Activated CD4-positive, alpha-beta T cell treated with anti-CD3 and anti-CD28 coated beads for 1 hour (primary cell): Measurements from ENCODE around the gene SPEN.
"Not testable (repeated sequence)": the region's sequence is repeated elsewhere in the genome, so short reads cannot be mapped to it uniquely, and the experiment has no call there.

Experiments
- DNase-seq: peaks from one replicate; pipeline ENCODE4 v3.0.0-alpha.2; 2020

The SPEN gene

GRCh38 chr1:15963968-15964648 lies 116.6 kb downstream of the SPEN start:
- no peak for DNase-seq

DNA sequence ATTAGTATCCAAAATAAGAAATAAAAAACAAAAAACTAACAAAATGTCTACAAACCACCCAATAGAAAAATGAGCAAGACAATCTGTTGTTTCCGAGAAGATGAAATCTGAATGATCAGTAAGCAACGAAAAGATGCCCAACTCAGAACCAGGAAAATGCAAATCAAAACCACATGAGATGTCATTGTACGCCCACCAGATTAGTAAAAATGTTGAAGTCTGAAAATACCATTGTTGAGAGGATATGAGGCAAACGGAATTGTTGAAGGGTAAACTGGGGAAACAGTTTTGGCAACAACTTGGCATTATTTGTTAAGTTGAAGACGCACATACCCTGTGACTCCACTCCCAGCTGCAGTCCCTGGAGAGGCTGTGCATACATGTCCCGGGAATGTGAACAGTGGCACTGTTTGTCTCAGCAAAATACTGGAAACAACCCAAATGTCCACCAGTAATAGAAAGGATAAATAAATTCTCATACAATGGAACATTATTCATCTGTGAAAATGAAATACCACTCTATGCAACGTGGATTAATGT lies 117.8 kb downstream of the SPEN start:
- no peak for DNase-seq

DNA sequence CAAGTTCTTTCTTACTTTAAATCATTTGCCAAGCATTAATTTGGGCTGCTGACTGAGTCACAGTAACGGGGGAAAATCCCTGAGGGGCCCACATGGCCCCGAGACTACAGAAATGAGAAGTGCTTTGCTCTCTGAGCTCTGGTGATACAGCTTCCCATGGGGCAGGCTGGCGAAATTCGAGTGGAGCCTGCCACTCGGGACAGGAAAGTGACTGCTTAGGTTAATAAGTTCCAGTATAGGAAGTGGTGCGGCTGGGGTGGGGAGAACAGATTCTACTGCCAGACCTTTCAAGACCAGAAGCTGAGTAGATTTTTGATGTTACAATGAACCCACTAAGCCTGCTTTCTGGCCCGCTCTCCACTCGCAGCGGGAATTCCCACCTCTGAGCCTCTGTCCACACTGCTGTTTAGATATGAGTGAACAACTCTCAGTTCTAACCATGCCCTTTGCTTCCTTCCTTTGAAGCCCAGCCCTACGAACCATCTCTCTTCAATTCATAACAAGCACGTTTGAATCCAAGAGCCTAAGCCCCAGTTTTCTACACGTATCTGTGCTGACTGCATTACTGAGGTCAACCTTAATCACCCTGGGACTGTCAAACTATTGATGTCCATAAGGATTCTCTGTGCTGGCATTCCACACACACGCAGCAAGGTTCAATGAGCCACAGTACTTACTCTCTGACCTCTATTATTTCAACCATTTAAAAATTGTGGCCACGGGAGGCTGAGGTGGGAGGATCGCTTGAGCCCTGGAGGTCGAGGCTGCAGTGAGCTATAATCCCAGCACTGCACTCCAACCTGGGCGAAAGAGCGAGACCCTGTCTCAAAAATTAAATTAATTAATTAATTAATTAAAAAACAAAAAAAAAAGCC lies 118.8 kb downstream of the SPEN start:
- peak; percentile 35 for DNase-seq

GRCh38 chr1:15966956-15967344 lies 119.4 kb downstream of the SPEN start:
- DNase-seq: no peak

- DNase-seq: no peak
Observed at GRCh38 chr1:15968172-15968571, 120.7 kb downstream of the SPEN start.

DNA sequence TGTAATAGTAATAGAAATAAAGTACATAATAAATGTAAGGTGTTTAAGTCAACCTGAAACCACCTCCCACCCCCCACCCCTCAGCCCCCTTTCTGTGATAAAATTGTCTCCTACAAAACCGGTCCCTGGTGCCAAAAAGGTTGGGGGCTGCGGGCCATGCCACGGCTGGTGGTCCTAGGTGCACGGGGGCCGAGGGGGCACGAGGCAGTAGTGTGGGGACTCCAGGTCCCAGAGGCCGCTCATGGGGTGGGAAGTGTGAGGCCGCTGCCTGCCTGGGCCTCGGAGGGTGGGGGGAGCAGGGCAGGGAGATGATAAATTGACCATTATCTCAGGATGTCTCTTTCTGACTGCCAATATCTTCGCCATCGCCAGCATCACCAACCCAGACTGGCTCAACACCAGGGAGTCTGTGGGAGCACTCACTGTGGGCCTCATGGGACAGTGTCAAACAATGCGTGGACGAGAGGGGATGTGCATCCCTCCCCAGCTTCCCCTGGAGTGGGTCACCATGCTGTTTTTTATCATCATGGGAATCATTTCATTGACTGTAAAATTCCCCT lies 121.9 kb downstream of the SPEN start:
- DNase-seq: no peak

- DNase-seq: no peak
Observed at GRCh38 chr1:15970911-15971310, 123.4 kb downstream of the SPEN start.

- DNase-seq: no peak
Observed at GRCh38 chr1:15972409-15972808, 124.9 kb downstream of the SPEN start.

DNA sequence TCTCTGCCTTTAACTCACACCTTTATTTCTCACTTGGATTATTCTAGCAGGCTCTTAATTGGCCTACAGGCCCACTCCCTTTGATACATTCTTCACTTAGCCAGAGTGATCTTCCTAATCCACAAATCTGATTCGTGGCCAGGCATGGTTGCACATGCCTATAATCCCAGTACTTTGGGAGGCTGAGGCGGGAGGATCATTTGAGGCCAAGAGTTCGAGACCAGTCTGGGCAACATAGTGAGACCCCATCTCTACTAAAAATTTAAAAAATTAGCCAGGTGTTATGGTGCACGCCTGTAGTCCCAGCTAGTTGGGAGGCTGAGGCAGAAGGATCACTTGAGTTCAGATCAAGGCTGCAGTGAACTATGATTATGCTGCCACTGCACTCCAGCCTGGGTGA lies 126.3 kb downstream of the SPEN start:
- DNase-seq: no peak

- no peak for DNase-seq
Observed at GRCh38 chr1:15974855-15975254, 127.3 kb downstream of the SPEN start.

GRCh38 chr1:15975358-15975804 lies 127.9 kb downstream of the SPEN start:
- peak; percentile 59 for DNase-seq

DNA sequence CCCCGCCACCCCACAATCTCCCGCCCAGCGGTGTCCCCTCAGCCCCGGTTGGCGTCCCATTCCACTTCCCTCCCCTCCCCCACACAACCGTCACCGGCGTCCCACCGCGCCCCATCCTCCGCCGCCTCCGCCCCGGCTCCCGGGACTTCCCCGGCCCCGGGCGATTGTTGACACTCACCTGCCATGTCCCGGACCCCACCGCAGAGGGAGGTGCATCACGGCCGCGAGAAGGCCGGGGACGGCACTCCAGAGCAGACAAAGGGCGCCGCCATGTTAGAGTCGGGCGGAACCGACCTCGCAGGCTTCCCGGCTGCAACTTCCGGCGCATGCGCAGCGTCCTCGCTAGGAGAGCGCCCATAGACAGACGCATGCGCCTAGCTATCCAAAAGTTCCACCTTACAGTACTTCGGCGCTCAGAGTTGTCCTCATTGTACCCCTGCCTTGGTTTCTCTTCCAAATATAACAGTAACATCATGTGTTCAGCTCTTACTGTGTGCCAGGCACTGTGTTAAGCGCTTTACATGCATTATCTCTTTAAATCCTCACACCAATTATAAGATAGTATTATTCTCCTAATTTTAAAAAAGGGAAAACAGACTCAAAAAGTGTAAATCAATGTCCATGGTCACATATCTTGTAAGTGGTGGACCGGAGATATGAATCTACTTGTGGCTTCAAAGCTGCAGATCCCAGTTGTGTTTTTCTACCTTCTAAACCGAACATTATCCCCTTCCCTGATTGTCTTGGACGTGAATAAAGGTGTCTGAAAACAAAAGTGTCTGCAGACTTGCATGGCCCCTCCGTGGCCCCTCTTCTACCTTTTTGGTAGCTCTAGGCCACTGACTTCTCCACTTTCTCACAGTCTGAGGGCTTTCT lies 128.5 kb downstream of the SPEN start, which contains the start of gene ZBTB17:
ZBTB17 (minus strand) TSS at position 297 of the 876 bp plus-strand sequence. CDS start 27,606 bp downstream, outside the sequence.
- DNase-seq: peak; percentile 93

GRCh38 chr1:15977947-15978346 lies 130.4 kb downstream of the SPEN start:
- not testable (repeated sequence) for DNase-seq

- DNase-seq: no peak
Observed at GRCh38 chr1:15981679-15982078, 134.2 kb downstream of the SPEN start.

DNA sequence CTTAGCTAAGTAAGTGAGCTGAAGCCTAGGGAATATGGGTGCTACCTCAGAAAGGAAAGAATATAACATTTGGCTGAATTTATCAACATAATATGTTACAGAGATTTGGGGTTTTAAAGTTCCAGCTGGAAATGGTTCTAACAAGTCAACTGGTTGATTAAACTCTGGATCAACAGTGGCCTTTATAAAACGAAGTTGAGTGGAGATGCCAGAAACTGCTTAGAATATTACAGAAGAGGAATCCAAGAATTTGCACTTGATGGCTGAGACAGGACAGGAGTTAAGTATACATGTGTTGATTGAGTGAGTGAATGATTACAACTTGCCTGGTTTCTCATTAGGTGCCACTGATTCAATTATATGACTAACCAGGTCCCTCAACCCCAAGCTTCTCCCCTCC lies 135.8 kb downstream of the SPEN start:
- DNase-seq: no peak

- DNase-seq: no peak
Observed at GRCh38 chr1:15985611-15986297, 138.2 kb downstream of the SPEN start.

DNA sequence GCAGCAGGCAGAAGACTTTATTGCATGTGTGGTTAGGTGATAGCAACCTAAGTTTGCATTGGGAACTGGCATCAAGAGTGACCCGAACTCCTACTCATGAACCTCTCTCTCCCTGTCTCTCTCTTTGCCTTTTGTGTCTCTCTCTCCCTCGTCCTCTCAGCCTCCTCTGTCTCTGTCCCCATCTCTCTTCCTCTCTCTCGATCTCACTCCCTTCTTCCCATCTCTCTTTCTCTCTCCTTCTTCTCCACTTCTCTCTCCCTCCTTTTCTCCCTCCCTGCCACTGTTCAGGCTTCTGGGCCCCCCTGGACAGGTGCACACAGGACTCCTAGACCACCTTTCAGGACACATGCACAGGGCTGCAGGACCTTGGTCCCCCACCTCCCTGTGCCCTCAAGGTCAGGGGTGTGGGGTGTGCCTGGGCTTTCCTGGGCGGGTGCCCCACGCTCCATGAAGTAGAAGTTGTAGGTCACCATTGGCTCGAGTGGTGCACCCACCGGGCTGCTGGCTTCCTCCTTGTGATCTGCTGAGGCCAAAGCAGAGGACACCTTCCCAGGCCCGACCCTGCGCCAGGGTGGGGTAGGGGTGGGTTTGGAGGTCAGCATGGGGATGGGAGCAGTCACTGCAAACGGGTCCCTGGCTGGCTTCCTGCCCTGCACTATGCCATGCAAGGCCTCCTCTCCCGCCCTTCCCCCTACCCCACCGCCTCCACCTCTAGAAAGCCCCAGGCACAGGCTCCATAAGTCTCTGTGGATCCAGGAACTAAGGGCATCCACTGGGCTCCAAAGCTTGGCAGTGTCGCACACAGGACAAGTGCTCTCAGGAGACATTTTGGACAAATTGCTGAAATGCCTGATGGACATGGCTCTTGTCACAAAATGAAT lies 141.6 kb downstream of the SPEN start:
- DNase-seq: no peak

DNA sequence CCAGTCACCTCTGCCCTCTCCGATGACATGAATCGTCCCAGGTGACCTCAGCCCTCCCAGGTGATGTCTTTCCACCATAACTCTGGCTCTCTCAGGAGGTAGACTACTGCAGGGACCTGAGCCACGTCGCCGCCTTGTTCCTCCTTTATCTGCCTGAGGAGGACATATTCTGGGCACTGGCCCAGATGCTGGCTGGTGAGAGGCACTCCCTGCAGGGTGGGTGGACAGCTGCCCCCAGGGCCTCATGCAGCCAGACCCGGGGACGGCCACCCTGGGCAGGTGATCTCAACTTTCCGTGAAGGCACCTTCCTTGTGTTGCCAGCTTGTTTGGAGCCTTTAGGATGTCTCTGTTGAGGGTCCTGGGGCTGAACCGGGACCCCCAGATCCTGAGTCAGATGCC lies 142.3 kb downstream of the SPEN start:
- DNase-seq: no peak
